CD4-positive, alpha-beta T cell treated with Interleukin-6 for 4 hours (primary cell): ENCODE data around the gene PGM1.

Experiments
- DNase-seq: peaks from one replicate; pipeline ENCODE4 v3.0.0-alpha.2; 2020; ENCODE audit warnings: mixed read lengths

PGM1 gene

DNA sequence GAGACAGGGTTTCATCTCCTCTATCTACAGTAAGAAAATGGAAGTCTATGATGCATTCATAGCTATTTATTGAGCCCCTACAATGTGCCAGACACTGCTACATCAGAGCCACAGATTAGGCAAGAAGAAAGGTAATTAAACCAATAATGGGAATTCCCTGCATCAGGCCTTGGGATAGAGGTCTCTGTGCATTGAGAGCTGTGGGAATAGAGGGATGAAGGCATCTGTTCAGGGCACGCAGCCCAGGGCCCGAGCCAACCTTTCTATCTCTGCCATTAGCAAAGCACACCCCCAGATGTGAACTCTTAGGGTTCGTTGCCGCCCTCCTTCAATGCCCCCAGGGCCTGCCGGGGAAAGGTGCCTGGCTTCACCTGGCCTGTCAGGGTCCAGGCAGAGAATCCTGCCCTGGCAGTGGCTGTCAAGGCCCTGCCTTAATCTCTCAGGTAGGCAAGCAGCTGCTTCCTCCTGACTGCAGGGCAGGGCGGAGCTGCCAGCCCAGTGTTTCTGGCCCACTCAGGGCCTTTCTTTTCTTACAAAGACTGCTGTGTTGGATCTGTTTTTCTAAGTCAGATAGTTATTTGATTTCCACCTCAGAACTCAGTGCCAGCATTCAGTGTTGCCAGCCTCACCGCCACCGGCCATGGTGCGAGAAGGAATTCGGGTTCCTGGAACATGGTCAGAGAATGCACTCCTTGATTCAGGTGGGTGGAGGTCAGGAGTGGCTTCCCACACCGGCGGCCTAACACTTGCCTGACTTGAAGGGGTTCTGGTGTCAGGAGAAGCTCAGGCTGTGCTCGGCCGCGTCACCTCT lies 76.1 kb downstream of the PGM1 start:
- DNase-seq, result no peak

DNA sequence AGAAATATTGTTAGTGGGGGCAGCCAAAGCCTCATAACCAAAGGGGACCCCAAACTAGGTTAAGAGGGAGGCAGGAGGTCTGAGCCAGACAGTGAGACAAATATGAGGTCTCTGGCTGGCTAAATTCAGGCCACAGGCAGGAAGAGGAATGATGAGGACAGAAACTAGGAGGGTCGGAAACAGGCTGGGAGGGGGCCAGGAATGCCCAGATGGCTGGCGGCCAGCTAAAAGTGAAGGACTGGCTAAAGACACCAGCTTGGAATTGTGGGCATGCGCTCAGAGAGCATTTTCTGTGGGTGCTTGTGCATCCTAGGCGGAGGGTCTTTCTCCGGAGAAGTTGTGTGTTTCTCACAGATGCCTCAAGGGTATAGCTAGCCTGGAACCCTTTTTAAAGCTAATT lies 77.0 kb downstream of the PGM1 start:
- DNase-seq, result no peak

- DNase-seq, result no peak
Measured at GRCh38 chr1:63671514-63671913, 78.3 kb downstream of the PGM1 start.

GRCh38 chr1:63674238-63674864 lies 81.1 kb downstream of the PGM1 start:
- no peak for DNase-seq

GRCh38 chr1:63674865-63675419 lies 81.7 kb downstream of the PGM1 start:
- no peak for DNase-seq

DNA sequence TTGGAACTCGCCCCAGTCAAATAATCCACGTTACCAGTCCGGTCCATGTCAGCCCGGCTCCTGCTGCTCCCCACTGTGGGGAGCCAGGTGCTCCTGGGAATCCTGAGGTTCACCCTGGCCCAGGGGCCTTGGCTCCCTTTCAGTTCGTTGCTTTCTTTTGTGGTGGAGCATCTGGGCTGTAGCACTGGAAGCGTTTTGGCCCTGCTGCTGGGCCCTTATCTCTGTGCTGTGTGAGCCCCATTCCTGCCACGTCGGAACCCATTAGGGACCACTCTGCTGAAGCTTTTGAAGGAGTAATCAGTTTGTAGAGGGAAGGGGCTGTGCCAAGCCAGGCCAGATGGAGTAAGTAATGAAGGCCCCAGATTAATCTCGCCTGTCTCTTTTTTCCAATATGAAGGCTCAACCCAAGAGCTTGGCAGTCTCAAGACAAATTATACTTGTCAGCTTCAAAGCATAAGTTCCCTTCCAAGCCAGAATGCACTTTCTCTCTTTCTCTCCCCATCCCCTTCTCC lies 82.3 kb downstream of the PGM1 start:
- DNase-seq, result no peak

DNA sequence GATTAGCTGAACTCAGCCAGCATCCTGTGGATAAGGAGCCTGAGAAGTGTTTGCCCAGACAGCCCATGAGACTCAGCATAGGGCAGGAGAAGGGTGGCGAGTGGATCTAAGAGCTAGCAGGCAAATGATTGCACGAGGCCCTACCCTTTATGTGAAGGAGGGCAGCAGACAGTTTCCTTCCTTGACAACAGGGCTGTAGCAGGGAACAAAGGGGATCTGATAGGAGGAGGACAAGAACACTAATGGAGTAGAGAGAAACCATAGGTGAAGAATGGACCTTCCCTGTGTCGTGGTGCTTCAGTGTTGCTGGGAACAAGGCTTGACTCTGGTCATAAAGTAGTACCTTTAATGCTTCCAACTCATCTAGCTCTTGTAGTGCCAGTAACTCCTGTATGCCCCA lies 84.3 kb downstream of the PGM1 start:
- DNase-seq, result no peak

GRCh38 chr1:63678200-63678599 lies 85.0 kb downstream of the PGM1 start:
- no peak for DNase-seq

DNA sequence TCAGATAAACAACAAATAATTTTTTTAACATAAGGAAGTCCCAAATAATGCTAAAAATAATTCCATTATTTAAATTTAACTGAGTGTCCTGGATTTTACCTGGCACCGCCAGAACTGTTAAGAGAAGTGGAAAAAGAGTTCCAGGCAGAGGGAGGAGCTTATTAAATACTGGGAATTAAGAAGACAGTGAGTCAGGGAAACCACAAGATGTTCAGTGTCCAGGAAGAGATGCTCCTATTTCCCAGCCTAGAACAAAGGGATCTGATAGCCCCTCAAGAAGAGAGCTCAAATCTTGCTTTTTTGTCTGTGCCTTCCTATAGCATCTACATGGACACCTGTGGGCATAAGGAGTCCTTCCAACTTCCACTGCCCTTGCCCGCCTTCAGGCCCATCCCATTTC lies 85.9 kb downstream of the PGM1 start:
- DNase-seq, result no peak

GRCh38 chr1:63679589-63679988 lies 86.4 kb downstream of the PGM1 start:
- no peak for DNase-seq

DNA sequence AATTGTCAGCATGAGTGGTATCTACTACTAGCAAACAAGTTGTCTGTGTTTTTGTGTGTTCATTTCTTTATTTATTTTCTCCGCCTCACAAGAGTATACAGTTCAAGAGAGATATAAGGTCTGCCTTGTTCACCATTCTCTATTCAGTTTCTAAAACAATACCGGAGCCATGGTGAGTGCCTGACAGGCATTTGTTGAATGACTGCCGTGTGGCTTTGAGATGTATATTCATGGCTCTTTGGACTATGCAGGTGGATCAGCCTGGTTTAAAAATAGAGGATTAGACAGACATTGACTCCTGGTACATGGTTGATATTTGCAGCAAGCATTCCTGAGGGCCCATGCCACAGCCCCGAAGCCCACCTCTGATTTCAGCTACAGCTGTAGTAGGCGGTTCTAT lies 89.7 kb downstream of the PGM1 start:
- DNase-seq, result no peak

- no peak for DNase-seq
Measured at GRCh38 chr1:63683759-63684158, 90.5 kb downstream of the PGM1 start.

DNA sequence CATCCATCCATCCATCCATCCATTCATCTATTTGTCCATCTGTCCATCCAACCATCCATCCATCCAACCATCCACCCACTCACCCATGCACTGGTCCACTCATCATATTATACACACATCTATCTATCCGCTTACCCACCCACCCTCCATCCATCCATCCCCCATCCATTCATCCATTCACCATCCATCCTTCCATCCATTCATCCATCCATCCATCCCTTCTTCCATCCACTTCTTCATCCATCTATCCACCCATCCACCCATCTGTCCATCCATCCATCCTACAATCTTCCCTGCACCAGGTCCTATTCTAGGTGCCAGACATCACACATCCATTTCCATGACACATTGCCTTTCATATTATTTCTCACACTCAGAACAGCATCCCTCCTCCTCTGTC lies 93.5 kb downstream of the PGM1 start:
- no peak for DNase-seq

DNA sequence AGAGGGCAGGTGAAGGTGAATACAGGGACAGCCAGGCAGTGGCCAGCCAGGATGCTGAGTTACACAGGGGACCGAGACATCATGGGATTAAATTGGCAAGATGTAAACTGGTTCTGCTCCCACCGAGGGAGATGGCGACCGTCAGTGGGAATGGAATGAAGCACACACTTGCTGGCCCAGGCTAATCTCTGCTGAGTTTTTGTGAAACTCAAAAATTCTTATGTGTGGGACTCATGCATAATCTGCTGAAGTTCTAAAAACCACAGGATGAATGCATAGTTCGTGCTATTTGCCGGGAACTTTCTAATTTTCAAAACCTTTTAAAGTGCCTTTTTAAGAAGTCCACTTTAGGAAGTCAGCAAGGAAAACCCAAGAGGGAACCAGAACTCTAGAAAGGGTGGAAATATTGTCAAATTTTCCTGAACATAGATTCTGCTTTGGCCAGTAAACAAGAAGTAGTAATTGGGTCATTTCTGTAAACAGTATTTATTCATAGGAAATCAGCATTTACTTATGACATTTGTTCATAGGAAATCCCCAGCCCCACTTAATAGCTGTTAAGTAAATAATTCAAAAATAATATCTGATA lies 95.2 kb downstream of the PGM1 start:
- no peak for DNase-seq

DNA sequence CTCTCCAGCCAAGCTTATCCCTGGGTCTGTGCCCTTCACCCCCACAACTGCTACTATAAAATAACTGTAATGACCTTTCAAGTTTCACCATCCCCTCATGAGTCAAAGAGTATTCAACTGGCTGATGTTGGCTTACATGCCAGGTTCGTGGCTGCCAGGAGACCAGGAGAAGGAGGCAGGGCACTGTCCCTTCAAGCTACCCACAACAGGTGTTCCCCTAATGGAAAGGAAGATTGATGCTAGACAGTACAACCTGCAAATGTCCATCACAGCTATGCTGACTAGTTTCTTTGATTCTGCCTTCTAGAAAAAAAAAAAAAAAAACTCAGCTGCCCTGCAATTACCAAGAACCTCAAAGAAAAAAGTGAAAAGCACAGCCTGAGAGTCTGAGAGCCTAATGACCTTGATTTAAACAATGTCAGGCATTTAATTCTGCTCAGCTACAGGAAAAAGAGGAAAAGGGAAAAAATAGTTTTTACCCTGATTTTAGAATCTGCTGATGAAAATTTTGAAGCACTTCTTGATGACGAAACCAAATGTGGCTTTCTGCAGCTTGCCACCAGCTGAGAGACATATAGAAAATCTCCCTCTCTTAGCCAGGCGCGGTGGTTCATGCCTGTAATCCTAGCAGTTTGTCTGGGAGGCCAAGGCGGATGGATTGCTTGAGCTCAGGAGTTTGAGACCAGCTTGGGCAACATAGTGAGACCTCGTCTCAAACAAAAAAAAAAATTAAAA lies 97.9 kb downstream of the PGM1 start:
- DNase-seq, result no peak

GRCh38 chr1:63691701-63692425 lies 98.7 kb downstream of the PGM1 start:
- peak; percentile 11 for DNase-seq

GRCh38 chr1:63693944-63694571 lies 100.8 kb downstream of the PGM1 start:
- no peak for DNase-seq

GRCh38 chr1:63698001-63698838 lies 105.0 kb downstream of the PGM1 start:
- DNase-seq, result no peak

- DNase-seq, result no peak
Measured at GRCh38 chr1:63701187-63701586, 108.0 kb downstream of the PGM1 start.

DNA sequence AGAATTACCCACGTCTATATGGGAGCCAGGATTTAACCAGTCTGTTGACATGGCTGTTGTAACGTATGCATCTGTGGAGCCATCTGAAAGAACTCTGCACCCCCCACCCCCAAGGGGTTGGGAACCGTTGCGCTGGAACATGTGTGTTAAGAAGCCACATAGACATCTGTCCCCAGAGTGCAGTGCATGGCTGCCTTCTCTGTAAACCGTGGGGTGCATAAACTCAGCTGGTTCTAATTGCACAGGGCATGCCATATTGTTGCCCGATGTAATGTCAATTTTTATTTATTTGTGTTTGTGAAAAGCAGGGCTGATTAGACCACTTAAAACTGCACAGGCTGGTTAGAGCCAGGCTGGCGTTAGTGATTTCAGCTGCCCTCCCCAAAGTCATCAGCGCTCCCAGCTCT lies 110.5 kb downstream of the PGM1 start:
- no peak for DNase-seq

DNA sequence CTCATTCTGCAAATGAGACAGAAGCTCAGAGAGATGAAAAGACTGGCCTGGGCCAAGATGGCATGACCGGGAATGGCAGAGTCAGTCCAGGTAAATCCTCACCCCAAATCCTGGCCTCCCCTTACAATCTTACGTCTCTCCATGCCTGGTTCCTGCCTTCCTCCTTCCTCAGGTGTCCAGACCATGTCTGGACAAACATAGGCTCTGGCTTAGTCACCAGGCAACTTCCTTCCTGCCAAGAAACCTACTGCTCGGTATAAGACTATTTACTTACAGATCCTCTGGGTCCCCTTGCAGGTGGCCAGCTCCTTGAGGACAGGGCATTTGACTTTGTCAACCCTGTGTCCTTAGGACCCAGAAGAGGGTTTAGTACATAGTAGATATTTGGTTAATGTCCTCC lies 111.2 kb downstream of the PGM1 start:
- DNase-seq, result no peak
